CD4-positive, alpha-beta T cell treated with Interleukin-10 for 1 hour (primary cell): ENCODE results near the gene CNN2.

Source experiments
- DNase-seq: peaks from one replicate; pipeline ENCODE4 v3.0.0-alpha.2; 2020

Gene CNN2

GRCh38 chr19:1068009-1069001 lies 41.9 kb downstream of the CNN2 start:
- DNase-seq, result peak; percentile 83

DNA sequence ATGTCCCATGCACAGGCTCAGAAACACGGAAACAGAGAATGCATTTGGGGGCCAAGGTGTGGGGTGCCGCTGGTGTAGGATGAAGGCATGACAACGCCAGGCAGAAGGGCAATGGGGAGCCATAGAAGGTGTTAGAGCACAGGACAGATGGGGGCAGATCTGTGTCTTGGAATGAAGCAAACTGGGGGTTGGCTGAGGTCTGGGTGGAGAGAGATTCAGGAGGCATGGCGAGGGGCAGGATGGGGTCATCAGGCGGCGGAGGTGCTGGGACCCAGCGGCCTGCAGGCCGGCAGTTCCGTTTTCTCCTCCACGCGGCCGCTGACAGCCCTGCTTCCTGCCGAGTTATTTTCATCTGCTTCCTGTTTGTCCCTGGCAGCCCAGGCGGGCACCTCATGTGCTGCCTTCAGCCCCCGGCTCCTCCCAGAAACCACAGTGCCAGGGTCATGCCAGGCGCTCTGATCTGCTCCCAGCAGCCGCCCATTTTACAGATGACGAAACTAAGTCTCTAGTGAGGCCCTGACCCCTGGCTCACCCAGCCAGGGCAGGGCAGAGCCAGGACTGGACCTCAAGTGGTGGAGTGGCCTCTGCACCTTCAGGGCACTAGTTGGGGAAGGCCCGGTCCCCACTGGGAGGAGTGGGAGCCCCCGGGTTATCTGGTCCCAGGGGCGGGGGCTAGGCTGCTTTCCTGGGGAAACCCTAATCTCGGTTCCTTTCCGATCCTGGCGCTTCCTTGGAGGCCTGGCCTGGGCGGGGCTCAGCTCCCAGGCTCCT lies 42.8 kb downstream of the CNN2 start:
- peak; percentile 85 for DNase-seq

GRCh38 chr19:1070576-1070930 lies 44.1 kb downstream of the CNN2 start:
- no peak for DNase-seq

GRCh38 chr19:1070931-1071791 lies 44.8 kb downstream of the CNN2 start:
- DNase-seq, result no peak

DNA sequence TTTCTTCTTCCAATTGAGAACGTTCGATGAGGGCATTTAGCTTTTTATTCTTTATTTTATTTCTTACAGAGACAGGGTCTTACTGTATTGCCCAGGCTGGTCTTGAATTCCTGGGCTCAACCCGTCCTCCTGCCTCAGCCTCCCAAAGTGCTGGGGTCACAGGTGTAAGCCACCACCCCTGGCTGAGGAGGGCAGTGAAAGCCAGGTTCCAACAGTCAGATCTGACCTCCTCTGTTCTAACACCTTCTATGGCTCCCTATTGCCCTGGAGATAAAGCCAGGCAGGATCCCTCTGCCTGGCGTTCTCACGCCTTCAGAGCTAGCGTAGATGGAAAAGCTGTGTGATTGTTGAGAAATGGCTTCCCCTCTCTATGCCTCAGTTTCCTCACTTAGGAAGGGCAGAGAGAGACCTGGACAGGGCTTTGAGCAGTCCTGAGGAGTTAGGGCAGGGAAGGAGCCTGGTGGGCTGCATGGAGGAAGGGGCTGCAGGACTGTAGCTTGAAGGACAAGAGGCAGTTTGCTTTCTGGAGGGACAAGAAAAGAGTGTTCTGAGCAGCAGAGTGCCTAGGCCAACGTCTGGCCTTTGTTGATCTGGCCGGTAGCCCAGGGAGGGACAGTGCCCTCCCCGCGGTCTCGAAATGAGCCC lies 46.1 kb downstream of the CNN2 start:
- no peak for DNase-seq

GRCh38 chr19:1073063-1073955 lies 46.9 kb downstream of the CNN2 start:
- no peak for DNase-seq

DNA sequence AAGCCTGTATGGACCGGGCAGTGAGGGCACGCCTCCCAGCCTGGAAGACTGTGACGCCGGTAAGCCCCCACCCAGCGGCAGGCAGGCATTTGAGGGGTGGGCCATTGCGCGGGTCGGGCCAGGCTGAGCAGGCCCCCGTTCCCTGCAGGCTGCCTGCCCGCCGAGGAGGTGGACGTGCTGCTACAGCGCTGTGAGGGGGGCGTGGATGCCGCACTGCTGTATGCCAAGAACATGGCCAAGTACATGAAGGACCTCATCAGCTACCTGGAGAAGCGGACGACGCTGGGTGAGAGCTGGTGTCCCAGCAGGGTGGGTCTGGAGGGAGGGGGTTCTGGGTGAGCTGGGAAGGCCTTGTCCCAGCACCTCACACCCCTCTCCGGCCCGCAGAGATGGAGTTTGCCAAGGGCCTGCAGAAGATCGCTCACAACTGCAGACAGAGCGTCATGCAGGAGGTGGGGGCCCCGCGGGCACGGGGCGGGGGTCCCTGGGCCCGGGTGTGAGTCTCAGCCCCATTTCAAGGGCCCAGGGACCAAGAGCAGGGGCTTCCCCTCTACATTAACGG lies 47.6 kb downstream of the CNN2 start:
- no peak for DNase-seq

DNA sequence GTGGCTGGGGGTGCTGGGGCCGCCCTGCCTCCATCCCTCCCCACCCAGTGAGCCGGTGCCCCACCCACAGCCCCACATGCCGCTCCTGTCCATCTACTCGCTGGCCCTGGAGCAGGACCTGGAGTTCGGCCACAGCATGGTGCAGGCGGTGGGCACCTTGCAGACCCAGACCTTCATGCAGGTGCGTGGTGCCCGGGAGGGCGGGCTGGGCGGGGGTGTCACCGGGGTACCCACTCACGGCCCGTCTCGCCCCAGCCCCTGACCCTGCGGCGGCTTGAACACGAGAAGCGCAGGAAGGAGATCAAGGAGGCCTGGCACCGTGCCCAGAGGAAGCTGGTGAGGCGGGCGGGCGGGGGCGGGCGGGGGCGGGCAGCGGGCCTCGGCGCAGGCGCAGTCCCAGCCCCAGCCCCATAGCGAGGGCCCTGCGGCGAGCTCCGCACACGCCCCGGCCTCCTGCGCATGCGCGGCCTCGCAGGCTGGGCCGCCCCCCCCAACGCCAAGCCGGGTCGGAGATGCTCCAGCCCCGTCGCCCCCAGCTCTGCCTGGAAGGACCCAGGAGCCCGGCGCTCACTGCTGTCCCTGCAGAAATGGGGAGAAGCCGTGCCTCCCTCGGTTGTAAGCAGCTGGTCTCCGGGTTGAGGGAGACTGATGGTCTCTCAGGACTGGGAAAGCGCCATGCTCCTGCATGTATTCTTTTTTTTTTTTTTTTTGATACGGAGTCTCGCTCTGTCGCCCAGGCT lies 48.3 kb downstream of the CNN2 start:
- peak; percentile 94 for DNase-seq

DNA sequence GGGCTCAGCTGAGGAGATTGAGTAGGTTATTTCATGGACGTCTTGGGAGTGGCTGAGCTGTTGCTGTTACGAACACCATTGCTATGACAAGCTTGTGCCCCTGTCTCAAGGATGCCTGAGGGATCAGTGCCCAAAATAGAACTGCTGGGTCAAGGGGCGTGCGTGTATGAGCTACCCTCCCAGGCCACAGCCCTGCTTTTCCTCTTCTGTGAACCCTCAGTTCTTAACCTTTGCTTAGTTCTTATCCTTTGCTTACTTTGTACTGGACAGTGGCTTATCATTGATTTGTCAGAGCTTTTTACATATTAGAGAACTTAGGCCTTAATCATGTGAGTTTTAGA lies 49.6 kb downstream of the CNN2 start:
- no peak for DNase-seq

DNA sequence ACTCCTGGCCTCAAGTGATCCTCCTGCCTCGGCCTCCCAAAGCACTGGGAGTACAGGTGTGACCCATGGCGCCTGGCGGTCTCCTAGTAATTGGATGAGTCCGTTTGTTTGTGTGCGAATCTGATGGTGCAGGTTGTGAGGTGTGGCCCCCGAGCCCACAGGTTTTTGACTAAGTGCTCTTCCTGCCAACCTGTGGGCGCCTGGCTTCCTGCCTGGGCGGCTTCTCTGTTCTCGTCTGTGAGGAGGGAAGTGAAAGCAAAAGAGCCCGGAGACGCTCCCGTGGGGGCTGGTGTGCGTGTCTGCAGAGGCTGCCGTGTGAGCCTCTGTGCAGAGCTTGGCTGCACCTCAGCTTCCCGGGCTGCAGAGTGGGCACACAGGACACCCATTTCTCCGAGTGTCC lies 50.5 kb downstream of the CNN2 start:
- DNase-seq, result peak; percentile 95

DNA sequence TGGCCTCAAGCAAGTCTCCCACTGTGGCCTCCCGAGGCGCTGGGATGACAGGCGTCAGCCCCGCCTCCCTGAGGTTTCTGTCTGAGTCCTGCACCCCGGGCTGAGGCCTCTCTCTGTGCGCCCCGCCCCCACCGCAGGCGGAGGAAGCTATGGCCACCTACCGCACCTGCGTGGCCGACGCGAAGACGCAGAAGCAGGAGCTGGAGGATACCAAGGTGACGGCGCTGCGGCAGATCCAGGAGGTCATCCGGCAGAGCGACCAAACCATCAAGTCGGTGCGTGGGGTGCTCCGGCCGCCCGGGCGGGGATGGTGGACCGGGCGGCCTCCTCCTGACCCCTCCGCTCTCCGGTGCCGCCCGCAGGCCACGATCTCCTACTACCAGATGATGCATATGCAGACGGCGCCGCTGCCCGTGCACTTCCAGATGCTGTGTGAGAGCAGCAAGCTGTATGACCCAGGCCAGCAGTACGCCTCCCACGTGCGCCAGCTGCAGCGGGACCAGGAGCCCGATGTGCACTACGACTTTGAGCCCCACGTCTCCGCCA lies 53.2 kb downstream of the CNN2 start:
- peak; percentile 70 for DNase-seq

GRCh38 chr19:1080360-1081161 lies 54.2 kb downstream of the CNN2 start:
- DNase-seq, result no peak

DNA sequence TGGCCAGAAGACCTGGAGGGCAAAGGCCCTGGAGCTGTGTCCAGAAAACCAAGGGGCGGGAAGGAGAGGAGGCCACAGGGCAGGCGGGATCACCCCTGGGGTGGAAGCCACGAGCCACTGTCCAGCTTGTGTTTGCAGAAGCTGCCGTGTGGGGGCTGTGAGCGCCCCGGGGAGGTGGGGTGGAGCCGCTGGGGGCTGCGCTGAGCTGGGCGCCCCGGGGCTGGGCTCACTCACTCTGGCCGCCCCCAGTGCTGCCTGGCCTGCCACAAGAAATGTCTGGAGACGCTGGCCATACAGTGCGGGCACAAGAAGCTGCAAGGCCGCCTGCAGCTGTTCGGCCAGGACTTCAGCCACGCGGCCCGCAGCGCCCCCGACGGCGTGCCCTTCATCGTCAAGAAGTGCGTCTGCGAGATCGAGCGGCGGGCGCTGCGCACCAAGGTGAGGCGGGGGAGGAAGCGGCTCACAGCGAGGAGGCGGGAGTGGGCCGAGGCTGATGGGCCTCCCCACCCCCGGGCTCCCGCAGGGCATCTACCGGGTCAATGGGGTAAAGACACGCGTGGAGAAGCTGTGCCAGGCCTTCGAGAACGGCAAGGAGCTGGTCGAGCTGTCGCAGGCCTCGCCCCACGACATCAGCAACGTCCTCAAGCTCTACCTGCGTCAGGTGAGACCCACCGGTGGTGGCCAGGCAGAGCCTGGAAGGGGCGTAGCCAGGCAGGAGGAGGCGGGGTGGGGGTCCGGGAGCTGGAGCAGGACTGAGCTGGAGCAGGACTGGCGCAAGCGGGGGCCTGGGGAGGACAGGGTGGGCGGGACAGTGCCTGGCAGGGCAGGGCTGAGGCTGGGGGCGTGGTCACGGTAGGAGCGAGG lies 55.1 kb downstream of the CNN2 start:
- DNase-seq, result no peak

- DNase-seq, result peak; percentile 90
These were observed 55.9 kb downstream of the CNN2 start for GRCh38 chr19:1082165-1082927.

- DNase-seq, result no peak
These were observed 56.8 kb downstream of the CNN2 start for GRCh38 chr19:1082928-1083816.
